T-helper 2 cell treated with Interferon-gamma antibody and Interleukin-4, amounts not matched to agents 100 ng/mL and 5 ng/mL, for 36 hours (primary cell): Measurements from ENCODE around the gene BDNF. TPM values are rescaled to one million over a fixed set of nuclear protein-coding genes. Genes with fewer than 3 reads are reported as not detected.

ENCODE experiments used
- intact Hi-C: fragments of 100-400 bp; cut with micrococcal nuclease; formaldehyde crosslinking; loops from one replicate; pipeline ENCODE4 v1.15.1; 2023
- total RNA-seq: library from RNA; stranded (reverse); gene quantifications from 2 replicates; pipeline ENCODE4 v1.2.3, GENCODE V29; 2022

Gene BDNF
- total RNA-seq, 1 donor from 2014 or later, result not detected

DNA sequence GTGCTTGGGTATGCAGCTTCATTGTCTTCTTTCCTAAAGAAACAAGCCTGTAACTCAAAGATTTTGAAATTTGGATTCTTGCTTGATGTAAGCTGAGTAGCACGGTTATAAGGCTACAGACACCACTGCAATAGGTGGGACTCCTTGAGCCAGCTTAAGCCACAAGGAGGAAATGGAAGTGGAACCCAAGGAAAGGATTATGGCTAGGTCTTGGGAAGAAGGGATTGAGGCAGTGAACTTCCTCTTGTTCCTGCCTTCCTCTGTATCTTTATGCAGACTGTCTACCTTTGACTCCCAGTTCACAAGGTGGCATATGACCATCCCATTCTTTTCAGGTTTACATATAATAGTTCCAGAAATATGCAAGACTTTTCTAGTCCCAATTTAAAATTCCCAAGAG is 72.3 kb downstream of the BDNF start:
- intact Hi-C loops, result no loop called here

DNA sequence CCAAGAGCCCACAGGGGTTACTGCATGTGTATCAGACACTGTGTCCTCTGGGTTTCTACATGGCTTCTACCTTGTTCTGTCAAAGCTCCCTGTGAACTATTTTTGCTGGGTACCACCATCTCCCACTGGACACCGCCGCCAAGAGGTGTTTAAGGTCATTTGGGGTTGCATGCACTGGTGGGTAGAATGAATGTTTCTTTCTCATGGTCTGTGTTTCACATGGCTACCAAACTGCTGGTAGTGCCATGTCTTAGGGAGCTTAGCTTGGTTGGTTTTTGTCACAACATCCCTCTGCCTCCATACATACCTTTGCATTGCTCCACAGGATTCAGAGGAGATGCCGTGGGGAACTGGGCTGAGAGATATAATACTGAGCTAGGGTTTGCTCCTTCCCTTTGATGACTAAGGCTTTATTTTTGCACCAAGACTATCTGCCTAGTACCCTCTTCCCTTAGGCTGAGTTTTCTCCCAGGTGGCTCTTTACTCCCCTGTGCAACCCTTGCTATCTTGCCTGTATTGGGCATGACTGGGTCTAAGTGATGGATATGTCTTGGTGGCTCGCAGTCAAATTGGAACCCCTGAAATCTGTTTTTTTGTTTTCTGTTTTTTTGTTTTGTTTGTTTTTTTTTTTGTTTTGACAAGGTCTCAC is 73.2 kb downstream of the BDNF start:
- intact Hi-C loops, result no loop called here

GRCh38 chr11:27626269-27626937 is 73.9 kb downstream of the BDNF start:
- intact Hi-C loops, result no loop called here

GRCh38 chr11:27625347-27625912 is 74.8 kb downstream of the BDNF start:
- intact Hi-C loops, result no loop called here

GRCh38 chr11:27623945-27624523 is 76.2 kb downstream of the BDNF start:
- intact Hi-C loops, result no loop called here

DNA sequence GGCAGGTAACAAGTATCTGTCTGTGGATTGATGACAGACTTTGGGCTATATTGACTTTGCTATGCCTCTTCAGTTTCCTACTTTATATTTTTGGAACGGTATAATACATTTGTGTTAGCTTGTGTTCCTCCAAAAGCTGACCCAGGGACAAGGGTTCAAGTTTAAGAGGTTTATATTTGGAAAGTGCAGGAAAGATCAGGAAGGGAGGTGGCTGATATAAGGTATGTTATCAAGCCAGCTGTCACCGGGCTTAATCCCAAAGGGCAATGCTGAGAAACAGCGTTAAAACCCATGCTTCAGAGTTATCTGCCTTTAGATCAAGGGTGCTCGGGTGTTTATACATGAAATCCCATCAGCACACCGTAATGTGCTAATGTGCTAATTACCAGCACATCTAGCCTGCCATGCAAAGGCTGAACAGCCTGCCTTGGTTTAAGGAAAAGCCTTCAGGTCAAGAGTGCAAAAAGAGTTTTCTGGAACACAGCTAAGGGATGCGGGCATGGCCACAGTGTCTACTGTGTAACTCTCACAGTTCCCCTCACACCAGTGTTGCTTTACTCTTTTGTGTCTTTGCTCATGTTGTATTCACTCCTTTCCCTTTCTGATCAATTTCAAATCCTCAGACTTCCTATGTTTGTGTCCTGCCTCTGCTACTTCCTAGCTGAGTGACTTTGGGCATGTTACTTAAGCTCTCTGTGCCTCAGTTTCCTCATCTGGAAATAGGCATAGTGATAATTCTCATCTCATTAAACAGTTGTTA is 77.5 kb downstream of the BDNF start:
- intact Hi-C loops, result no loop called here

GRCh38 chr11:27621405-27622161 is 78.7 kb downstream of the BDNF start:
- intact Hi-C loops, result no loop called here

DNA sequence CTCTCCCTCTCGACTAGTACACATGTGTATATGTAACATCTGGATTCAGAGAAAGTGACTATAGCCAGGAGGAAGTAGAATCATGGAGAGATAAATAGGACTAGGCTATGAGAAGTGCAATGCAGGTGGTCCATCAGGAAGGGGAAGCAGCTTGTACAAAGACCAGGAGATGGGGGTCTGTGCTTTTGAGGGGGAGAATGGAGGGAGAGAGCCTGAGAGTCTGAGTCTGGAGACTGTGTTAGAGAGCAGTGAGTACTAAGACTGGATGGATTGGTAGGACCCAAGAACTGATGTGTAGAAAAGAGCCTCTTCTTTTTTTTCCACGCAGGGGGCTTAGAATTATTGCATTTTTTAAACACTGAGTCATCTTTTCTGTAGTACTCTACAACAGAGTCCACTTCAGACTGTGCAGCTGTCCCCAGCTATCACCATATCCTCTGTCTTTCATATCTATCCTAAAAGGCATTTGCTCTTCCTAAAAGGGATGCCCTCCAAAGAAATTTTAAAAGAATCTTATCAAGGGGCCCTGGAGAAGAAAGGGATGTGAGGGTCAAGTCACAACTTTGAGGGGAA is 80.4 kb downstream of the BDNF start:
- intact Hi-C loops, result no loop called here

DNA sequence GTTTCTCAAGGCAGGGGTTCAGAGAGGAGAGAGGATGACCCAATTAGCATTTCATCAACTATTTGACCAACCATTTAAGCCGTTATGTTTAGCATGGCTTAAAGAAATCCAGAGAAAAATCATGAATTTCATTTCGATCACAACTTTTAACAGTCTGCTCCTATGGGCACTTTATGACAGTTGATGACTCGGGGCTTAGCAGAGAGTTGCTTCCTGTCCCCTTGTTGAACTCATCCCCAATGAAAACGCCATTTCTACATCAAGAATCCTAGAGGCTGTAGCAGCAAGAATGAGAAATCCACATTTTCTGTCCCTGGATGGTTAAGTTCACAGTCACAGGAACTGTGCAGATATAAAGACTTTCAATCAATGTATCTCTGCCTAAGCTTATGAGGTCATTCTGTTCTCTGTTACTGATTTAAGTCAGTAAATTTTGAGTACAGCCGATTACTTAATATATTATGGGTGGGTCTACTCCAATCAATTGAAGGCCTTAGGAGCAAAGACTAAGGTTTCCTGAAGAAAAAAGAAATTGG is 81.1 kb downstream of the BDNF start:
- intact Hi-C loops, result no loop called here

DNA sequence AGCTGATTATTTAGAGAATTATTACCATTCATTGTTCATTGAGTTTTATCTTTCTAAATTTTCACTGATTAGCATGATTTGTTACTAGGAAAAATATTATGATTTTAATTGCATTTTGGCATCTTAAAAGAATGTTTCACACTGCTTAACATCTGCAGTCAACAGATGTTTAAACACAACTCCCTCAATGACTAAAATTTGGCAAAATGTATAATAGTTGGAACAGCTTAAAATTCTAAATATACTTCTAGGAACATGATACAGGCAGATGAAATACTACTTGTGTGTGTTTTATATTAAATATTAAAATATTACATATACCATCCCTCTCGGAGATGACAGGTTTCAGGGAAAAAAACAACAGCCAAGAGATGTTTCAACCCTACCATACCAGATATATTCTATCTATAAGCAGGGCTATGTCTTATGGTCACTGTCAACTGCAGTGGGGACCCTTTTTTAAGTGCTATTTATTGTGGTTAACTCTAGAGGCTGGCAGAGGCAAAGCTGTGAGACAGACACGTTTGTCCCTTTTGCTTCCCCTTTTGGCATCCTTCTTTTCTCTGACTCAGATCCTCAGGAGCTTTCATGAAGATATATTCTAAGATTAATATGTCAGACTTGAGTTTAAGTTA is 81.9 kb downstream of the BDNF start:
- intact Hi-C loops, result no loop called here

DNA sequence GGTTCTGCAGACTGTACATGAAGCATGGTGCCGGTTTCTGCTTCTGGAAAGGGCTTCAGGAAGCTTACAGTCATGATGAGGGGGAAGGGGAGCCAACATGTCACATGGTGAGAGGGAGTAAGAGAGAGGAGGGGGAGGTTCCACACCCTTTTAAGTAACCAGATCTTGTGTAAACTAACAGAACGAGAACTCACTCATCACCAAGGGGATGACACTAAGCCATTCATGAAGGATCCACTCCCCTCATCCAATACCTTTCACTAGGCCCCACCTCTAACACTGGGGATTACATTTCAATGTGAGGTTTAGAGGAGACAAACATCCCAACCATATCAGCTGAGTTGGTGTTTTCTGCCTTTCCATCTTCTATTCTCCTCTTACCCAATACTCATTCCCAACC is 83.5 kb downstream of the BDNF start:
- intact Hi-C loops, result no loop called here

DNA sequence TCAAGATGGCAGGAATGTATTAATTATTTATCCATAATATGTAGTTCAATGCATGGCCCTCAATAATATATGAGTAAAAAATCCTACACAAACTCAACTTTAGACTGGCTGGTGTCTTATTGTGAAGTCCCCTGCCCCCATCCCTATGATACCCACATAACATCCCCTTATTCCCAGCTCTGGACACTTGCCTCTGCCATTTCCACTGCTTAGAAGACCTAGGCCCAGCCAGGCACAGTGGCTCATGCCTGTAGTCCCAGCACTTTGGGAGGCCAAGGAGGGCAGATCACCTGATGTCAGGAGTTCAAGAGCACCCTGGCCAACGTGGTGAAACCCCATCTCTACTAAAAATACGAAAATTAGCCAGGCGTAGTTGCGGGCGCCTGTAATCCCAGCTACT is 84.4 kb downstream of the BDNF start:
- intact Hi-C loops, result no loop called here

GRCh38 chr11:27614092-27614491 is 86.2 kb downstream of the BDNF start:
- intact Hi-C loops, result no loop called here

DNA sequence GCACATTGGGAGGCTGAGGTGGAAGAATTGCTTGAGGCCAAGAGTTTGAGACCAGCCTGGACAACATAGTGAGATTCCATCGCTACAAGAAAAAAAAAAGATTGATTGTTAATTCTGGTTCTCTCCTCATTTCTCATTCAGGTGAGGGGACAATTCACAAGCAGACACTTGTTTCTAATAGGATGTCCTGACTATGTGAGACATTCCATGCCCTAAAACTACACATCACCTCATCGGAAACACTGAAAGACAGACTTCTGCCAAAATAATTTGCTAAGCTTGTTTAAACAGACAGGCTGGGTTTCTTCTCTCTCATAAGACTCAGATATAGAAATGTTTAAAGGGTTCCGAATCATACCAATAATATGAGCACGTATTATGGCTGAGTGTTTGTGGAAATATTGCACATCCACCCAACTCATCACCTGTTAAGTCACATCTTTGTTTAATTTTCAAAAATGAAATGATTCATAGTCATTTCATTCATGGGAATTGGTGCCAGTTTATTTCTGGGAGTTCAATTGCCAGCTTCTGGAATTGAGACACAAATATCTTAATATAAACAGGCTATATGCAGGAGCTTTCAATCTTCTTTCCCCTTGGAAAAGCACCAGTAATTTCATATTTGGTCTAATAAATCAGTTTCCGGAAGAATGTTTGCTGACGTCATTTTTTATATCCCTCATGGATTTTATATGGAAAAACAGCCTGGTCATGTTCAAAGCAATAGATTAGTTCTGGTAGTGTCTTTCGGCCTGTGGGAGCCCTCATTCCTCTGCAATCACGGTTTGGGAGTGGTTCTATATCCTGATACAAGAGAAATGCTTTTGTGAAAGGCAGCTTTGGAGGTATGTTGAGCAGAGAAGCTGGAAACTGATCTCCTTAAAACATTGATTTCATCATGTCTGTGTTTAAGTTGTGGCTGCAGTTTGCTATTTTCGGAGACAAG is 87.0 kb downstream of the BDNF start:
- intact Hi-C loops, result no loop called here

DNA sequence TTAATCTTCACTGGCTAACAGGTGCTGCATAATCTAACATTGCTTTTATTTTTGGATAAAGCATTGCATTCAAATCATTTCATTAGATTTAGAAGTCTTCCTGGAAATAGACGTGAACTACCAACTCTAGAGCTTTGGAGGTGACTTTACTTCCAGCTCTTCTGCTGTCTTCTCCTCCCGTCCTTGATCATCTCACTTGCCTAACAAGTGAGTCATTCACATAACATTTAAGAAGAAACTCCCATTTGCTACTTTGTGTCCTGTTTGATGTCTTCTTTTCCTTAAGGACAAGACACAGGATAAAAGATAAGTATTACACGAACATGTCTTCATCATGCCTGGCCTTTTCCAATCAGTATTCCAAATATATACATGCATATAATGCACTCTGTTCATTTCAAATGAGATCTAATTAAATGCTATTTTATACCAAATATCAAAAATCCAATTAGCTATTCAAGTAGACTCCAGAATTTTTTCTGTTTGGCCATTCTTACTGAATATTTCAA is 88.3 kb downstream of the BDNF start:
- intact Hi-C loops, result no loop called here

- intact Hi-C loops, result no loop called here
Observed at GRCh38 chr11:27611390-27611789, 88.9 kb downstream of the BDNF start.

- intact Hi-C loops, result no loop called here
Observed at GRCh38 chr11:27610946-27611345, 89.3 kb downstream of the BDNF start.

GRCh38 chr11:27610280-27610679 is 90.0 kb downstream of the BDNF start:
- intact Hi-C loops, result no loop called here

GRCh38 chr11:27608951-27609350 is 91.3 kb downstream of the BDNF start:
- intact Hi-C loops, result no loop called here
